Urinary bladder (tissue), 4 donors: ENCODE results near the gene OR51L1. TPM values are rescaled to one million over a fixed set of nuclear protein-coding genes. Genes with fewer than 3 reads are reported as not detected.
A peak's percentile ranks its signal among the peaks of the same experiment; 100 is the strongest.
"Not testable (repeated sequence)": the region's sequence is repeated elsewhere in the genome, so short reads cannot be mapped to it uniquely, and the experiment has no call there.

Experiments
- DNase-seq: peaks from one replicate; pipeline ENCODE4 v3.0.0-alpha.2; 2015; ENCODE audit errors: extremely low spot score
- H3K27ac ChIP-seq: one replicate; pipeline ENCODE4 v1.5.1; 2013; ENCODE audit warnings: low read depth, mild to moderate bottlenecking, moderate library complexity
- H3K36me3 ChIP-seq: one replicate; pipeline ENCODE4 v1.6.1; 2013; ENCODE audit warnings: mild to moderate bottlenecking, moderate library complexity; ENCODE audit not compliant: insufficient read depth
- H3K4me1 ChIP-seq: one replicate; pipeline ENCODE4 v1.6.1; 2013; ENCODE audit warnings: mild to moderate bottlenecking, moderate library complexity; ENCODE audit not compliant: insufficient read depth
- H3K4me3 ChIP-seq: one replicate; pipeline ENCODE4 v1.5.1; 2013; ENCODE audit warnings: low read depth, low read length
- WGBS: extraction: QIAGEN DNeasy Blood & Tissue Kit; methylation state at CpG from one replicate; pipeline ENCODE4 v1.1.7; 2013; 5-methylcytosine and 5-hydroxymethylcytosine counted together
- polyA plus RNA-seq: library from polyadenylated mRNA; stranded (reverse); fragments of 200-250 nt; gene quantifications from one replicate; pipeline ENCODE4 v1.2.3, GENCODE V29; 2013
- total RNA-seq: library from RNA; depleted of rRNA; stranded (reverse); fragments of >200 nt; gene quantifications from one replicate; pipeline ENCODE4 v1.2.3, GENCODE V29; 2014
- donor health status: healthy with polysubstance abuse.
- donor health status: healthy.

Gene OR51L1, protein sequence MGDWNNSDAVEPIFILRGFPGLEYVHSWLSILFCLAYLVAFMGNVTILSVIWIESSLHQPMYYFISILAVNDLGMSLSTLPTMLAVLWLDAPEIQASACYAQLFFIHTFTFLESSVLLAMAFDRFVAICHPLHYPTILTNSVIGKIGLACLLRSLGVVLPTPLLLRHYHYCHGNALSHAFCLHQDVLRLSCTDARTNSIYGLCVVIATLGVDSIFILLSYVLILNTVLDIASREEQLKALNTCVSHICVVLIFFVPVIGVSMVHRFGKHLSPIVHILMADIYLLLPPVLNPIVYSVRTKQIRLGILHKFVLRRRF
- total RNA-seq (not detected), polyA plus RNA-seq (not detected)

DNA sequence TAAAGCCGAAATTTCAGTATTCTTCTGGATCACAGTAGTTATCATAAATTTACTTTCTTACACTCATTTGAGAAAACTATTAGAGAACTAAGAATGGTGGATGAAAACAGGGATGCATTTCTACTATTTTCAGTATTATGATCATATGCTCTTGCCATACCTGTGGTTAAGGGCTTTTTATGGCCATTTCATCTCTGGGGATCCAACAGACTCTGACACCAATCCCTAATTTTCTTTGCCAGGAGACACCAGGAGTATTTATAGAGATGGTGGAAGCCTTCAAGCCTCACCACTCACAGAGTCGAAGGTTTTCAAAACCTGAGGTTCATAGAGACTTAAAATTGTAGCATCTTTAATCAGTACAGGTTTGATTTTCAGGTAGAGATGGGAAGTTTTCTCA lies at the start of gene OR51L1:
Gene OR51L1 (plus strand): TSS at position 301 of the 400 bp plus-strand sequence. CDS start 4,132 bp downstream, outside the sequence.
- Histone ChIP-seq H3K36me3 (no peaks in the 10 kb centered on the region), H3K4me1 (no peaks in the 10 kb centered on the region)
- WGBS, result 77% methylated on average over 2 of the region's 2 CpGs

DNA sequence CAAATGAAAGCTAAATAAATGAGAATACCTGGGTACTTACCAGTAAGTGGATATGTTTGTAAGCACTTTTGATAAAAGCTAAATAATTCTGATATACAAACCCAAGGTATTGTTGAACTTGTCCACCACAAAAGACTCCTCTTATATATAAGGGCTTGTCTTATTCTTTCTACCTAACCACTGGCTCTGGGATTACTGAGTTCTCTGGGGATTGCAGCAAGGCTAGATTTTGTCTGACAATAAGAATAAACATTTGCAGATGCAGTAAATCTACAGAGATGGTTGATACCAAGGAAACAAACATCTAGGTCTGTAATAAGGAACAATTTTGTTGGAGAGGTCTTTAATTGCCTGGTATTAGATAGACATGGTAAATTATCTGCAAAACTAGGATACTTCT lies 47.1 kb upstream of the OR51L1 start, which contains the start of gene OR51A4:
Gene OR51A4 (minus strand): TSS at position 101 of the 400 bp plus-strand sequence. CDS start 505 bp downstream, outside the sequence.
- no peak for DNase-seq
- H3K36me3 ChIP-seq, result no peaks in the 10 kb centered on the region
- no peaks in the 10 kb centered on the region for H3K4me1 ChIP-seq
- no peak within 1 kb of the TSS for H3K27ac ChIP-seq
- H3K4me3 ChIP-seq, result no peak within 1 kb of the TSS

More for the DNA sequence above, at the start of gene OR51L1:
- no peak for DNase-seq
- Histone ChIP-seq H3K4me3 (no peak within 1 kb of the TSS), H3K27ac (no peak within 1 kb of the TSS)

DNA sequence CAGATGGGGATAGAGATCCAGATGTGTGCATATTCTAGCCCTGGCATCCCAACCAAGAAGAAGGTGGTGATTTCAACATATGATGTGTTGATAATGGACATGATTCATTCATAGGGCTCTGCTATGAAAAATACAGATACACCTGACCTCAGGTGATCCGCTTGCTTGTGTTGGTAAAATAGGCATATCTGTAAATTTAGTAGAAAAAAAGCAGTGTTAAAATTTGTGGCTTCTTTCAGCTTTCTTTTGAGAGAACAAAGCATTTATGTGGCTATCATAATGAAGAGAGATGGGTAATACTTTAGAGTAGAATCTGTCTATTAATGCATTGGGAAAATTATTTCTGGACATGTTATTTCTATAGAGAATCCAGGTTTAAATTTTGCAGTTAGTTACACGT lies 39.0 kb upstream of the OR51L1 start, which contains the start of gene OR51A2:
Gene OR51A2 (minus strand): TSS at position 101 of the 400 bp plus-strand sequence. CDS start 0 bp downstream, at position 101.
- not testable (repeated sequence) for DNase-seq, H3K4me1 ChIP-seq, H3K27ac ChIP-seq, H3K4me3 ChIP-seq, H3K36me3 ChIP-seq
- WGBS, result 59% methylated on average over 2 of the region's 2 CpGs

DNA sequence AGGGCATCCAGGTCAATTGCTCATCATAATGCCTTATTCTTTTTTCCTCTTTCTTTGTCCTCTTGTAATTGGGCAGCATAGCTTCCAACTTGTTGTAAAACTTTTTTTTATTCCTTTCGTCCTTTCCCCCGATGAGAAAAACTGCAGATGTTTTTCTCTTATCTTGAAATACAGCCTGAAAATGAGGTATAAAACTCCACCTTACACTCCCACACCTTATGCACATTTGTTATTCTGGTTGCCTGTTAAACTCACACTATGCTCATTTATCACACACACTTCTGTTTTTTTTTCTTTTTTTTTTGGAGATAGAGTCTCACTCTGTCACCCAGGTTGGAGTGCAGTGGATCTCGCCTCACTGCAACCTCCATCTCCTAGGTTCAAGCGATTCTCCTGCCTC lies 37.3 kb upstream of the OR51L1 start:
- 84% methylated on average over 4 of the region's 4 CpGs for WGBS
- Histone ChIP-seq H3K27ac (no peak overlapping the region), H3K36me3 (no peaks in the 10 kb centered on the region), H3K4me3 (no peak overlapping the region), H3K4me1 (no peaks in the 10 kb centered on the region)
- no peak for DNase-seq

DNA sequence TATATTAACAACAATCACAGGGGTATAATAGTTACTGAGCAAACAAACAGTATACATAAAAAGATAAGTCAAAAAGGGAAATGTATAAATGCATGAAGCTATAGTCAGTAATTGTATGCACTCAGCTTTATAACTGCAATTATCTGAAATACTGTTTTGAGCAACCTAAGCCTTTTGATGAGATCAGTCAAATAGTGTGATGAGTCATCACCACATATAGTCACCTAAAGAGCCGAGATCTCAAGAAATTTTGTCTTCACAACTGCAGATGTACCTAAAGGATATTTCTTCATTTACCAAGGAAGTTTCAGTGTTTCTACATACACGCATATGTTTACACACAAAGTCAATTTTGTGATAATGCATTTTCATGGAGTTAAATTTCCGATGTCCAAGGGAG lies 33.8 kb upstream of the OR51L1 start:
- 69% methylated on average over 3 of the region's 3 CpGs for WGBS
- Histone ChIP-seq H3K4me3 (no peak overlapping the region), H3K4me1 (no peaks in the 10 kb centered on the region), H3K27ac (no peak overlapping the region), H3K36me3 (no peaks in the 10 kb centered on the region)
- DNase-seq, result no peak

DNA sequence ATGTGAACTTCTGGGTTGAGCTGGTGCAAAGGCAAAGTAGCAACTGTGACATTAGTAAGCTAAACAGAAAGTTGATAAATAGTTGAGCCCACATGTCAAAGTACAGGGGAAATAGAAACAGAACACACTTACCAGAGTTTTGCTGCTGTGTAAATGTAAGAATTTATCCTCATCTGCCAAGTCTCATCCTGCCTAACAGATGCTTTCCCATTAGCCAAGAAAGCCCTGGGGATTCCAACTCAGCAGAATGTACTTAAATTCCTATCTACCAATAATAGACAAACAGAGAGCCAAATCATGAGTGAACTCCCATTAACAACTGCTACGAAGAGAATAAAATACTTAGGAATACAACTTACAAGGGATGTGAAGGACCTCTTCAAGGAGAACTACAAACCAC lies 31.8 kb upstream of the OR51L1 start:
- no peaks in the 10 kb centered on the region for H3K4me1 ChIP-seq
- no peak overlapping the region for H3K27ac ChIP-seq
- no peak for DNase-seq
- 63% methylated on average over 1 of the region's 1 CpG for WGBS
- no peak overlapping the region for H3K4me3 ChIP-seq
- H3K36me3 ChIP-seq, result no peaks in the 10 kb centered on the region

DNA sequence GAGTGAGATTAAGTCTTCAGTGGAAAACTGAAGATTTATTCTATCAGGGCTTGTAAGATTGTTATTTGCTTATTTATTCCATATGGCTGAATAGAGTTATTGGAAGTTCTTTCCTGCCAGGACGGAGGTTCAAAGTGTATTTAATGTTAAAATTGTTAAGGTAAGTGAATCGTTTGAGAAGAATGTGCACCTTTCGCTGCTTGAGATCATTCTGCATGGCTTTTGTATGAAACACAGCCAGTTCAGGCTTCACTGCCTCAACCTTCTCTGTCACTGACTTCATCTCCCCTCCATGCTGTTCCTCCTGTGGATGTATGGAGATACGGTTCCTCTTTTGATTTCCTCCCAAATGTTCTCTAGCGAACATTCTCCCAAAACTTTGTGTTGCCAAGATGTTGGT lies 19.2 kb upstream of the OR51L1 start:
- no peak overlapping the region for H3K27ac ChIP-seq
- H3K4me1 ChIP-seq, result no peaks in the 10 kb centered on the region
- no peak for DNase-seq
- H3K4me3 ChIP-seq, result no peak overlapping the region
- WGBS, result 83% methylated on average over 5 of the region's 5 CpGs
- H3K36me3 ChIP-seq, result no peaks in the 10 kb centered on the region

DNA sequence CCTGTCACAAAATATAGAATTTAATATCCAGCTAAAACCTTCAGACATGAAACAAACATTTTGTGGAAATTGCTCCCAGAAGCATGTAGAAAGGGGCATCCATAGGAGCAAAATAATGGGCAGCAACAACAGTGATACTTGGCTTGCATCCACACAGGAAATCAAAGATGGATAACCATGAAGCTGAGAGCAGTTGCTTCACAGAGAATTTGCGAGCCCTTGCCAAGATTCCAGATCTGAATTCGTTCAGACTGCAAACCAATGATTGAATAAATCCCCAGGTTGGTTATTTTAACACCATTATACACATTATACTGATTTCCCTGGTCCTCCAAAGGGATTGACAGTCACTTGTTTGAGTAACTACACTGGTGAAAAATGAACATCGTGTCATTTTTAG lies 15.6 kb upstream of the OR51L1 start:
- WGBS, result 42% methylated on average over 3 of the region's 3 CpGs
- Histone ChIP-seq H3K4me3 (no peak overlapping the region), H3K27ac (no peak overlapping the region), H3K4me1 (no peaks in the 10 kb centered on the region), H3K36me3 (no peaks in the 10 kb centered on the region)
- no peak for DNase-seq

DNA sequence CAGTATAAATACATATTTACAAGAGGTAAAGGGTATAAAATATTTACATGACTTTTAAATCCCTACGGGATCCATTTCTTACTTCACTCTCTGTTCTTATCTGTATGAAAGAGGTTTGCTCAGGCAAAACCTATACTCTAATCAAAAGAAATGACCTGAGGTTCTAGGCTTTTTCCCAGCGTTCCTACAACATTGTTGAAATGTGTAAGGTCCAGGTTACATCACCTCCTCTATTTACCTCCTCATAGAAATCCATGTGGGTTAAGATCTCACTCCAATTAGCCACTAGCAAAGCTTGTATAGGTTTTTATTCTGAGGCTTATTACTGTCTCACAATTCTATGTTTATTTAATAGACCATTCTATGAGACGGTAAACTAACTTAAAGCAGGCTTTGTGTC lies 12.0 kb upstream of the OR51L1 start:
- DNase-seq, result no peak
- Histone ChIP-seq H3K27ac (no peak overlapping the region), H3K4me3 (no peak overlapping the region), H3K36me3 (no peaks in the 10 kb centered on the region), H3K4me1 (no peaks in the 10 kb centered on the region)
- 67% methylated on average over 3 of the region's 3 CpGs for WGBS

DNA sequence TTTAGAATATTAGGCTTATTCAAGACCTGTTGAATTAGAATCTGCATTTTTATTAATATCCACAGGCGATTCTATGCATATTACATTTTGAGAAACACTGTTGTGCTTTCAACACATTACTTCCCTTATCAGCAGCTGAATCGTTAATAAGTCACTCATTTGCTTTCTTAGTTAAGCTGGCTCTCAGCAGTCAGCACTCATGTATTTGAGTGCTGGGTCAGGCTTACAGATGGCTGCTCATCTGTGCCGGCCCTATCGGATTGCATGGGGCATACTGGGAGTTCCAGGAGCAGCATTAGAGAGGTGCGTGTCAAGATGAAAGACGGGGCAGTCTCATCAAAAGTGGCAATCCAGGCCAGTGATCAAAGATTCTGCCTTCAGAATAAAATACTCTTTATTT lies 10.8 kb upstream of the OR51L1 start:
- WGBS, result 57% methylated on average over 6 of the region's 6 CpGs
- Histone ChIP-seq H3K4me3 (no peak overlapping the region), H3K4me1 (no peaks in the 10 kb centered on the region), H3K27ac (no peak overlapping the region), H3K36me3 (no peaks in the 10 kb centered on the region)
- DNase-seq, result no peak

DNA sequence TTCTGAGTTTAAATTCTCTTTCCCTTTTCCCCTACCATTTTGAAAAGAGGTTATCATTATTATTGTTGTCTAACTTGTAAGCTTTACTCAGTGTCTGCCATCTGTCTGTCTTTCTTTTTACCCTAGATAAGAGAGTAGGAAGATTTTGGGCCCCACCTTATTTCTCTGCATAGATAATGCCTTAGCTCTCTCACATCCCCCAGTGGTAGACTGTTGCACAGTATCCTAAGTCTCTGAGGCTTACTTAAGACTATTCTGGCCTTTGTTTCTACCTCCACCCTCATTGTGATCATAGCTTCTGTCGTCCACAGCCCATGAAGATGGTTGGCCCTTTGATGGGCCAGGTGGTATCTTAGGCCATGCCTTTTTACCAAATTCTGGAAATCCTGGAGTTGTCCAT lies 3.6 kb upstream of the OR51L1 start:
- no peak for DNase-seq
- H3K36me3 ChIP-seq, result no peaks in the 10 kb centered on the region
- 59% methylated on average over 1 of the region's 1 CpG for WGBS

DNA sequence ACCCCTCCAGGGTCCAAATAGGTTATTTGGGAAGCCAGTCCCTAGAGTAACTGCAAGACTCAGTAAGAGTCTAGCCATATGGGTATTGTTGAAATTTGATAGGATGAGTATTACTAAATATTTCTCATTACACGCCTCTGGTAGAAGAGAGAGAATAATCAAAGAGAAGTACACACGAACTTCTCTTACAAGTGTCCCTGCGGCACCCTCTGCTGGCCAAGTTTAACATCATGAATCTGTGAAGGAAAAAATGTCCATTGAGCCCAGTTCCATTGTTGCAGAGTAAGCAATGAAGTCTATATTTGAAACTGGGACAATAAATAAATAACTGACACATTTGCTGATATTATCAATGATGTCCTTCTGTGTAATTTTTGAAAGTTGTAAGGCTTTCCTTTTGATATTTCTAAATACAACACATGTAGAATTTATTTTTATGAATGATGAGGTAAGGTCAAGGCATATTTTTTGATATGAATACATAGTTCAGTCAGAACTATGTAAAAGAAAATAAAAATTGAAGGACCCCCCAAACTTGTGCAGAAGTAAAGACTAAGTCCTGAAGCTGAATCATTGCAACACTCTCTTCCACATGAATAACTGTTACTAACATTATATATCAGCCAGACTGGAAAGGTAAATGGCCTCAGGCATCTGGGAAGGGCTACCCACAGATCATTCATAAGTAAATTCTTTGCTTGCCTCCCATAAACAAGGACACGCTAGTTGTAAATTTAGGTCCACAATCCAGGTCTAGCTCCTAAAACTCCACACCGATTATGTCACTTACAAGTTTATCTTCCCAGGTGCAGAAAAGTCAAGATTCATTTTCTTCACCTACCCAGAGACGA lies 10.0 kb downstream of the OR51L1 start:
- H3K4me3 ChIP-seq, result no peak overlapping the region
- WGBS, result 35% methylated on average over 6 of the region's 6 CpGs
- no peak overlapping the region for H3K27ac ChIP-seq
- peak; percentile 18 for DNase-seq
- H3K36me3 ChIP-seq, result no peaks in the 10 kb centered on the region
- no peaks in the 10 kb centered on the region for H3K4me1 ChIP-seq

More for the DNA sequence above, 3.6 kb upstream of the OR51L1 start:
- no peaks in the 10 kb centered on the region for H3K4me1 ChIP-seq
- no peak overlapping the region for H3K27ac ChIP-seq
- no peak overlapping the region for H3K4me3 ChIP-seq

DNA sequence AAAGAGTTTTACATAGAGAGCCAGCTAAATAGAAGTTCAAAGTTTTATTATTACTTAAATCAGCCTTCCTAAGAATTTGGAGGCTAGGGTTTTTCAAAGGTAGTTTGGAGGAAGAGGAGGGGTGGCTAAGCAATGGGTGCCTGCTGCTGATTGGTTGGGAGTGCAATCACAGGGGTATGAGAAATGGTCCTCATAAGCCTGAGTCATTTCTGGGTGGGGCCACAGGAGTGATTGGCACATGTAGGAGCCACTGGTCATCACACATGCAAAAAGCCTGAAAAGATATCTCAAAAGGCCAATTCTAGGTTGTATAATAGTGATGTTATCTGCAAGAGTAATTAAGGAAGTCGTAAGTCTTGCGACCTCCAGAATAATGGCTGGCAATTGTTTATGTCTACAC lies 12.9 kb downstream of the OR51L1 start:
- whole genome bisulfite sequencing, result 16% methylated on average over 2 of the region's 2 CpGs
- no peak overlapping the region for H3K4me3 ChIP-seq

DNA sequence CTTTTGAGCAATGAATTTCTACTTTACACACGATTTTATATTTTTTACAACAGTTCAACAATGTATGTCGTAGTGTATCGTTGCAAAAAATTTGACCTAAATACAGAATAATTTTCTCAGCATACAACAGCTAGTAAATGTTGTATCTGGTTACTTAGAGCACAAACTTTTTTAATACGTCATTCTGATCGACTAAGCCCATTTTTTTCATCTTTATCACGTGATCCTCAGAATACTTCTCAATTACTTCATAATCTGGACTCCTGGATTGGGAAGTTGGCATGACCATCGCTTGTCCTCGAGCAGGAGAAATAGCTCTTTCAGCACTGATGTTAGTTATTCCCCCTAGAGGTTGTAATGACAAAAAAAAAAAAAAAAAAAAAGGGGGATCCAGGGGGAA lies 16.6 kb downstream of the OR51L1 start:
- H3K36me3 ChIP-seq, result no peaks in the 10 kb centered on the region
- no peak overlapping the region for H3K27ac ChIP-seq
- WGBS, result 65% methylated on average over 8 of the region's 8 CpGs
- H3K4me1 ChIP-seq, result no peaks in the 10 kb centered on the region
- no peak for DNase-seq
- no peak overlapping the region for H3K4me3 ChIP-seq

More for the DNA sequence above, 12.9 kb downstream of the OR51L1 start:
- no peaks in the 10 kb centered on the region for H3K36me3 ChIP-seq
- no peak overlapping the region for H3K27ac ChIP-seq
- H3K4me1 ChIP-seq, result no peaks in the 10 kb centered on the region
- no peak for DNase-seq
